ENCODE results near the gene ORAI3.

The ORAI3 gene

DNA sequence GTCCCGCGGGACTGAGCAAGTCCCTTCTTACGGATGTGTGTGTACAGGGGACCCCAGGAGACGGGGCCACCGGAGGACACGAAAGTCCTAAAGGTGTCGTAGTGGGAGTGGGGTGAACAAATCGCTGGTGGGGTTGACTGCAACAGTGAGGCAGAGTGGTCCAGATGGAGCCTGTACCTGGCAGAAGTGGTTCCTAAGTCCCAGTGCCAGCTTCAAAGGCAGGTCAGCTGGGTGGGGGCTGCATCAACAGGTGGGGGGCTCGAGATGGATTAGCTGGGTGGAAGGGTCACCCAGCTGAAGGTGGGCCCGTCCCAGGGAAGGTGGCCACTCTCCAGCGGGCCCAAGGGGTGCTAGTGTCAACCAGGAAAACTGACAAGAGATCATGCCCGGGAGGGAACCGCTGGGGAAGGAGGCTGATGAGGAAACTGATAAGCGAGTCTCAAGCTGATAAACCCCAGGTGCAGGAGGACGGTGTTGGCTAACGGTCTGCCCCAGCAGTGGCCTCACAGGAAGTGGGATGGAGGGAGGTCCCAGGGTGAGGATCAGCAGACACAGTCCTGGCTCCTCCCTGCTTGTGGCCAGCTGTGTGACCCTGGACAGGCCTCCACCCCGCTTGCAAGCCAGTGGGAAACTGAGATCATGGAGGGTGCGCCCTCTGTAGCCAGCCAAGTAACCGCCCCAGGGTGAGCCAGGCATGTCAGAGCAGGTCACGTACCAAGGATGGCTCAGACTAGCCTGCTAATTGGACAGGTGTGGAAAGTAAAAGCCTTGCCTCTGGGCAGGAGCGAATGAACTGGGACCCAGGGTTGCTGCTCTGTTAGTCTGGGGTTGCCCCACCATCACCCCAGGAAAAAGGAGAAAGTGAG is 1.0 kb downstream of the ORAI3 start:
- peak; percentile 89 for DNase-seq

DNA sequence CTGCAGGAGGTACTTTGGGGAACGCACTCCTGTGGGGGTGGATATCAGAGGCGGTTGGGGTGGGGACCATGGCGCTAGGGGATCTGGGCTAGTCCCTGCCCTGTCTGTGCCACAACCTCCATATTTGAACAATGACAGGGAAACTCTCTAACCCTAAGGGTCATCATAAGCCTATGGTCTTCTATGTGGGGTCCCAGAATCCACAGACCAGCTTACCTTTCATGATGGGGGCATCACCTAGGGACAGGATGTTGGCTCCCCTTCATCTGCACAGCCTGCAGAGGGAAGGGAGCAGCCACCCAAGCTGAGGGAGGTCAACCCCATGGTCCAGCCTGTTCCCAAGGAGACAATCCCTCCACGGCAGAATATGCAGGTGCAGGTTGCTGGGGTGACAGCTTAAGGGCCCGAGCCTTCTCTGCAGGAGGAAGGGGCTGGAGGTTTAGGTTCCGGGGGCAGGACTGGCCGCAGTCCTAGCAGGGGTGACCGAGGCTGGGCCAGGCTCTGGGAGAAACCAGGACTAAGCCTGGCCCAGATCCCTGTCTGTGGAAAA is 1.7 kb downstream of the ORAI3 start:
- peak; percentile 44 for DNase-seq

GRCh38 chr16:30951193-30951592 is 2.3 kb downstream of the ORAI3 start:
- DNase-seq = no peak

GRCh38 chr16:30951750-30952149 is 2.9 kb downstream of the ORAI3 start:
- peak; percentile 71 for DNase-seq

DNA sequence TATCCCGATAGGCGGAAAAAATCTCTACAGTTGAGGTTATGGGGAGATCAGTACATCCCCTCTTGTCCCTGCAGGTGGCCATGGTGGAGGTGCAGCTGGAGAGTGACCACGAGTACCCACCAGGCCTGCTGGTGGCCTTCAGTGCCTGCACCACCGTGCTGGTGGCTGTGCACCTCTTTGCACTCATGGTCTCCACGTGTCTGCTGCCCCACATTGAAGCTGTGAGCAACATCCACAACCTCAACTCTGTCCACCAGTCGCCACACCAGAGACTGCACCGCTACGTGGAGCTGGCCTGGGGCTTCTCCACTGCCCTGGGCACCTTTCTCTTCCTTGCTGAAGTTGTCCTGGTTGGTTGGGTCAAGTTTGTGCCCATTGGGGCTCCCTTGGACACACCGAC is 4.2 kb downstream of the ORAI3 start:
- DNase-seq = no peak

DNA sequence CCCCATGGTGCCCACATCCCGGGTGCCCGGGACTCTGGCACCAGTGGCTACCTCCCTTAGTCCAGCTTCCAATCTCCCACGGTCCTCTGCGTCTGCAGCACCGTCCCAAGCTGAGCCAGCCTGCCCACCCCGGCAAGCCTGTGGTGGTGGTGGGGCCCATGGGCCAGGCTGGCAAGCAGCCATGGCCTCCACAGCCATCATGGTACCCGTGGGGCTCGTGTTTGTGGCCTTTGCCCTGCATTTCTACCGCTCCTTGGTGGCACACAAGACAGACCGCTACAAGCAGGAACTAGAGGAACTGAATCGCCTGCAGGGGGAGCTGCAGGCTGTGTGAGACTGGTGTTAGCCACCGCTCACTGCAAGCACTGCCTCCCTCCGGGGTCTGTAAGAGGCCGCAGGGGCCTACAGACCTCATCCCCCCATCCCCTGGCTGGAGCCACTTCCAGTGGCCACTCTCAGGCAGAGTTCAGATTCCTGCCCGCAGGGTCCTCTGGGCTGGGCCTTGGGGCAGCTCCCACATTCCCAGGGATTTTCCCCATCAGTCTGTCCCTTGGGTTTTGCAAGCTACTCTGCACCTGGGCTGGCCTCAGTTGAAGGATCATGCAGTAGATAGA is 4.8 kb downstream of the ORAI3 start:
- DNase-seq = peak; percentile 81

DNA sequence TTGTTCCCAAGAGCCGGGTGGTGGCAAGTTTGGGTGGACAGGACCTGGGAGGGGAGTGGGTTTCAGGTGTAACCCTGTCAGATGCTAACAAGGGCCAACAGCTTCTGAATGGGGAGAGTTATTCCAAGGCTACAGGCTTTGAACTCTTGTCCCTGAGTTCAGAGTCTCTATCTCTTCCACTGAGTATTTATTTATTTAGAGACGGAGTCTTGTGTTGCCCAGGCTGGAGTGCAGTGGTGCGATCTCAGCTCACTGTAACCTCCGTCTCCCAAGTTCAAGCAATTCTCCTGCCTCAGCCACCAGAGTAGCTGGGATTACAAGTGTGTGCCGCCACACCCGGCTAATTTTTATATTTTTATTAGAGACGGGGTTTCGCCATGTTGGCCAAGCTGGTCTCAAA is 6.1 kb downstream of the ORAI3 start:
- no peak for DNase-seq

GRCh38 chr16:30956601-30957455 is 8.0 kb downstream of the ORAI3 start:
- DNase-seq = peak; percentile 90

DNA sequence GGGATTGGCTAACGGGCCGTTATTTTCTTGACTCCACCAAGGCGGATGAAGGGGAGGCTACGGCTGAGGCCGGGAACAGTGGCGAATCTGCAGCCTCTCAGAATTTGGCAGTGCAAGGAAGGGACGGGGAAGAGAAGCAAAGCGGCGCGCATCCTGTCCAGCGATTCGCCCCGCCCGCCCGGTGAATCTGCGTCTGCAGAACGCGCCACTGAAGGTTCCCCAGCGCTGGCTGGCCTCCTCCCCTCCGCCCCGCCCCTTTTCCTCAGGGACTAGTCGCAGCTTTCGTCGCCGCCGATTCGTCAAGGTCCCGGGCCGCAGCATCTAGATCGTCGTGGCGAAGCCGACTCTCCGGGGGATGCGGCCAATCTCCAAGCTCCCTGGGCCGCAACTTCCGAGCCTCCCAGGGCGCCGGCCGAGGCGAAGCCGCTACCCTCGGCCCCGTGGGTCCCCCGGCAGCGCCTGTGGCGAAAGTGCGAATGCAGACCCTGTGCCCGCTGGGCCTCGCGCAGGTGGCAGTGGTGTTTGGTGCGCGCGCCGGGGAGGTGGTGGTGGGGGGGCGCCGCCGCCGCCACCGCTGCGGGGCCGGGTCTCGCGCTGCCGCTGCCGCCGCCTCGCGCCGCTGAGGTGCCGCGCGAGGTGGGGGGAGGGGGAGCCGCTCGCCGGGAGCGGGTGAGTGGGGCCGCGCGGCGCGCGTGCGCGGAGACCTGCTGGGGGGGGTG is 8.7 kb downstream of the ORAI3 start, which contains the start of gene SETD1A:
TSS of gene SETD1A (plus strand) at position 299 of the 719 bp plus-strand sequence. CDS start 978 bp downstream, outside the sequence.
- DNase-seq = peak; percentile 97

GRCh38 chr16:30958175-30959079 is 9.6 kb downstream of the ORAI3 start:
- DNase-seq = peak; percentile 78

DNA sequence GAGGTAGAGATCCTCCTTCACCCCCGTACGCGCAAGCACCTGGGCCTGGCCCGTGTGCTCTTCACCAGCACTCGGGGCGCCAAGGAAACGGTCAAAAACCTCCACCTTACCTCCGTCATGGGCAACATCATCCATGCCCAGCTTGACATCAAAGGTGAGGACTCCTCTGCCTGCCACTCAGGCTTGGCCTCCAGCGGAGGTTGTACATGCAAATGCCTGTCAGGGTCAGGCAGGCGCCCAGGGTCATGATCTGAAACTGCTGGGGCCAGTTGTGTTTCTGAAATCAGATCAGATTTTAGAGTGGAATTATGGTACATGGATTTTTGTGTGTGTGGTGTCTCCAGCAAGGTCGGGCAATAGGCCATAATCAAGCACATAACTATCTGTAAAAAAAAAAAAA is 12.5 kb downstream of the ORAI3 start:
- no peak for DNase-seq

DNA sequence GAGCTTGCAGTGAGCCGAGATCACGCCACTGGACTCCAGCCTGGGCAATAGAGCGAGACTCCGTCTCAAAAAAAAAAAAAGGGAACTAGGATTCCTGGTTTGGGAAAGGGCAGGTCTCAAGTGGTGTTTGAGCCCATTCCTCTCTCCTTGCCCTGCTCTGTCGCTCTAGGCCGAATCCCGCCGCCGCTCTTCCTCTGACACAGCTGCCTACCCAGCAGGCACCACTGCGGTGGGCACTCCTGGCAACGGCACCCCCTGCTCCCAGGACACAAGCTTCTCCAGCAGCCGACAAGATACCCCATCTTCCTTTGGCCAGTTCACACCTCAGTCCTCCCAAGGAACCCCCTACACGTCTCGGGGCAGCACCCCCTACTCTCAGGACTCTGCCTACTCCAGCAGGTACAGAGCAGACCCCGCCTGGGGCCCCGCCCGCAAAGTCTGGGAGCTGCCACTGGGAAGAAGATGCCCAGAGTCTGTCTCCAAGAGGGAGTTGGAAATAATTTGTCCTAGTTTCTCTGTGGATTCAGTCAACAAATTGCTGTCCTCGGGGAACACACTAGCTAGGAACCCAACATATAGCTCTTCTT is 15.2 kb downstream of the ORAI3 start:
- no peak for DNase-seq

DNA sequence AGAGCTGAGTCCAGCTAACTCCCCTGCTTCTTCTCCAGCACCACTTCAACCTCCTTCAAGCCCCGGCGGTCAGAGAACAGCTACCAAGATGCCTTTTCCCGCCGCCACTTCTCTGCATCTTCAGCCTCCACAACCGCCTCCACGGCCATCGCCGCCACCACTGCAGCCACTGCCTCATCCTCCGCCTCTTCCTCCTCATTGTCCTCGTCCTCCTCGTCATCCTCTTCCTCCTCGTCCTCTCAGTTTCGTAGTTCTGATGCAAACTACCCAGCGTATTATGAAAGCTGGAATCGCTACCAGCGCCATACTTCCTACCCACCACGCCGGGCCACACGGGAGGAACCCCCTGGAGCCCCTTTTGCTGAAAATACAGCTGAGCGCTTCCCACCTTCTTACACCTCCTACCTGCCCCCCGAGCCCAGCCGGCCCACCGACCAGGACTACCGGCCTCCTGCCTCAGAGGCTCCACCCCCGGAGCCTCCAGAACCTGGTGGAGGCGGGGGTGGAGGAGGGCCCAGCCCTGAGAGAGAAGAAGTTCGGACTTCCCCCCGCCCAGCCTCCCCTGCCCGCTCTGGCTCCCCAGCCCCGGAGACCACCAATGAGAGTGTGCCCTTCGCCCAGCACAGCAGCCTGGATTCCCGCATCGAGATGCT is 15.8 kb downstream of the ORAI3 start:
- no peak for DNase-seq

- DNase-seq = no peak
These were observed 16.6 kb downstream of the ORAI3 start for GRCh38 chr16:30965436-30965835.

DNA sequence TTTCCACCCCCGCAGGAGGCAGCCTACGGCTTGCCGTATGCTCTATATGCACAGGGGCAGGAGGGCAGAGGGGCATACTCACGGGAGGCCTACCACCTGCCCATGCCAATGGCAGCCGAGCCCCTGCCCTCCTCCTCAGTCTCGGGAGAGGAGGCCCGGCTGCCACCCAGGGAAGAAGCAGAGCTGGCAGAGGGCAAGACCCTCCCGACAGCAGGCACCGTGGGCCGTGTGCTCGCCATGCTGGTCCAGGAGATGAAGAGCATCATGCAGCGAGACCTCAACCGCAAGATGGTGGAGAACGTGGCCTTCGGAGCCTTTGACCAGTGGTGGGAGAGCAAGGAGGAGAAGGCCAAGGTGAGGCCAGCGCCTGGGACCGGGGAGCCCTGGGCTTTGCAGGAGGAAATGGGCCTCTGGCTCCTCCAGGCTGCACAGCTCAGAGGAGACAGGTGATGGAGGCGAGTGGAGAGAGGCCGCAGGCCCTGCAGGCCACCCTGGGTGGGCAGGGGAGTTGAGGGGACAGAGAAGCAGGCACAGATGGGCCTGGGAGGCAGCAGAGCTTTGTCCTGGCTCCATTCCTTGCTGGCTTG is 17.3 kb downstream of the ORAI3 start:
- DNase-seq = no peak

DNA sequence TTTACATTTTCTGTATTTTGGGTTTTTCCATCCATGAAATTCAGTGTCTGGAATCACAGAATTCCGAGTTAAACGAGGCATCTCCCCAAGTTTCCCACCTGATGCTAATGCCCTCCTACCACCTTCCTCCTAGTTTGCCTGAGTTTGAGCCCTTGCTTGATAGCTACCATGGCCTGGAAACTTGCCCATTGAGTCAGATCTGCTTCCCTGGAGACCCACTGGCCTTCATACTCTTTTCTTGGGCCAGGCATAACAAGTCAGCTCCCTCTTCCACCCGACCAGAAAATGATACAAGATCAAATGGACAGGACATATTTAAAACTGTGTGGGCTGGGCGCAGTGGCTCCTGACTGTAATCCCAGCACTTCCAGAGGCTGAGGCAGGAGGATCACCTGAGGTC is 18.9 kb downstream of the ORAI3 start:
- DNase-seq = no peak

DNA sequence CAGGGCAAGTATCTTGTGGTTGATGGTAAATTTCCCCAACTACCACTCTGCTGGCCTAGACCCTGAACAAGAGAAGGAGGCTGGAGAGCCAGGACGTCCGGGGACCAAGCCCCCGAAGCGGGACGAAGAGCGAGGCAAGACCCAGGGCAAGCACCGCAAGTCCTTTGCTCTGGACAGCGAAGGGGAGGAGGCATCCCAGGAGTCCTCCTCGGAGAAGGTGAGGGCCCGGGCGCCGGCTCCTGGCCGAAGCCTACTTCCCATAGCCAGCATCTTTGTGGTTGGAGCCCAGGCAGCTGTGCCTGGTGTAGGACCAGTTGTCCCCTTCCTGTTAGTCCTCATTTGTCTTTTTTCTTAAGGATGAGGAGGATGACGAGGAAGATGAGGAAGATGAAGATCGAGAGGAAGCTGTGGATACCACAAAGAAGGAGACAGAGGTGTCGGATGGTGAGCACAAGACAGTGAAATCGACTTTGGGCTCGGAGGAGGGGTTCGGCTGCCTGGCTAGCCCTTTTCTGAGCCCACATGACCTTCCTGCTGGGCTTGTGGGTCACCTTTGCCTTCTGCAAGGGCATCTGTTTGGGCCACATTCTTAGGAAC is 20.5 kb downstream of the ORAI3 start:
- no peak for DNase-seq

DNA sequence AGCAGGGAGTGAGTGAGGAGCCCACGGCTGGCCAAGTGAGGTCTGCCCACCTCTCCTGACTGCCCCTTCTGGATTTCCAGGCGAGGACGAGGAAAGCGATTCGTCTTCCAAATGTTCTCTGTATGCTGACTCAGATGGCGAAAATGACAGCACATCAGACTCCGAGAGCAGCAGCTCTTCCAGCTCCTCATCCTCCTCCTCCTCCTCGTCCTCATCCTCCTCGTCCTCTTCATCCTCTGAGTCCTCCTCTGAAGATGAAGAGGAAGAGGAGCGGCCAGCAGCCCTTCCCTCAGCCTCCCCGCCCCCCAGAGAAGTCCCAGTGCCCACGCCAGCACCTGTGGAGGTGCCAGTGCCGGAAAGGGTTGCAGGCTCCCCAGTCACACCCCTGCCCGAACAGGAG is 22.4 kb downstream of the ORAI3 start:
- no peak for DNase-seq

GRCh38 chr16:30972872-30973271 is 24.0 kb downstream of the ORAI3 start:
- no peak for DNase-seq

All from femur (tissue), 1 donor.